D721Med (cell line): ENCODE measurements around the gene TMEM106B.

Experiments used
- DNase-seq: peaks from one replicate; pipeline ENCODE4 v3.0.0; 2011; ENCODE audit warnings: low spot score; ENCODE audit not compliant: insufficient read length
- FAIRE-seq: peaks from 2 replicates; lab custom pipeline; 2011; peaks lifted over from hg19 to GRCh38; lab: Jason Lieb, UNC
- TF ChIP-seq, protein P1 (sequence below): IDR thresholded peaks from 2 replicates; pipeline ENCODE4 v1.5.1; 2012; ENCODE audit warnings: mild to moderate bottlenecking, control low read depth; ENCODE audit not compliant: insufficient read depth; ENCODE audit errors: missing control alignments

The TMEM106B gene

DNA sequence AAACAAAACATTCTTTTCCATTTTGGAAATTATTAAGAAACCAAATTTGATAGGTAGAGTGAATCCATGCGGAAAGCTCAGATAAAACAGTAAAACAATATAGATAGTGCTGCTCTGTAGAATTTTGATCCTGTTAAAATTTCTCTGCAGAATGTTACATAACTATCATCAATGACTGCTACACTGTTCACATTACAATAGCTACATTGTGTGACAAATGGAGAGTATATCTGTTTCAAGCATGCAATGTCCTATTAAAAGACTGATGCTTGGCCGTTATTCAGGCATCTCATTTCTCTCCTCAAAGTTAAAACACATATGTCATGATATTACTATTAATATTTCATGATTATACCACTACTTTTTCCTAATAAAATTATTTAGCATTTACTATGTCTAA, 14.7 kb upstream of the TMEM106B start:
- FAIRE-seq (no peak), DNase-seq (no peak)
- TF ChIP-seq, protein P1, sequence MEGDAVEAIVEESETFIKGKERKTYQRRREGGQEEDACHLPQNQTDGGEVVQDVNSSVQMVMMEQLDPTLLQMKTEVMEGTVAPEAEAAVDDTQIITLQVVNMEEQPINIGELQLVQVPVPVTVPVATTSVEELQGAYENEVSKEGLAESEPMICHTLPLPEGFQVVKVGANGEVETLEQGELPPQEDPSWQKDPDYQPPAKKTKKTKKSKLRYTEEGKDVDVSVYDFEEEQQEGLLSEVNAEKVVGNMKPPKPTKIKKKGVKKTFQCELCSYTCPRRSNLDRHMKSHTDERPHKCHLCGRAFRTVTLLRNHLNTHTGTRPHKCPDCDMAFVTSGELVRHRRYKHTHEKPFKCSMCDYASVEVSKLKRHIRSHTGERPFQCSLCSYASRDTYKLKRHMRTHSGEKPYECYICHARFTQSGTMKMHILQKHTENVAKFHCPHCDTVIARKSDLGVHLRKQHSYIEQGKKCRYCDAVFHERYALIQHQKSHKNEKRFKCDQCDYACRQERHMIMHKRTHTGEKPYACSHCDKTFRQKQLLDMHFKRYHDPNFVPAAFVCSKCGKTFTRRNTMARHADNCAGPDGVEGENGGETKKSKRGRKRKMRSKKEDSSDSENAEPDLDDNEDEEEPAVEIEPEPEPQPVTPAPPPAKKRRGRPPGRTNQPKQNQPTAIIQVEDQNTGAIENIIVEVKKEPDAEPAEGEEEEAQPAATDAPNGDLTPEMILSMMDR, result no peak

DNA sequence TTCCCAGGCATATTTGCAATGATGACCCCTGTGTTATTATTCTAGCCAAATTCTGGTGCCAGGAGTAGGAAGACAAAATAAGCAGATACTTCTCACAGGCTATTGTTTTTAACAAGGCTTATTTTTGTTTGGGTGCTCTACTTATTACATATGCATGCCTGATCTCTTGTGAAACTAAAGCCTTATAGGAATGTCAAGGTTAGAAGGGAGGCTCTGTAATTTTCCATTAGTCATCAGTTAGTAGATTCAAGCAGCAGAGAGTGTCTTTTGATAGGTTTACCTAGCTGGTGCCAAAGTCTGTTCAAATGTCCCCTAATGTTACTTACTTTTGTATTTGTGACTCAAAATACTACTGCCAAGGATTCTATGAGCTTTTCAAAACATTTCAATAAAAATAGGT, 11.7 kb upstream of the TMEM106B start:
- TF ChIP-seq, protein P1, result no peak
- FAIRE-seq (no peak), DNase-seq (no peak)

DNA sequence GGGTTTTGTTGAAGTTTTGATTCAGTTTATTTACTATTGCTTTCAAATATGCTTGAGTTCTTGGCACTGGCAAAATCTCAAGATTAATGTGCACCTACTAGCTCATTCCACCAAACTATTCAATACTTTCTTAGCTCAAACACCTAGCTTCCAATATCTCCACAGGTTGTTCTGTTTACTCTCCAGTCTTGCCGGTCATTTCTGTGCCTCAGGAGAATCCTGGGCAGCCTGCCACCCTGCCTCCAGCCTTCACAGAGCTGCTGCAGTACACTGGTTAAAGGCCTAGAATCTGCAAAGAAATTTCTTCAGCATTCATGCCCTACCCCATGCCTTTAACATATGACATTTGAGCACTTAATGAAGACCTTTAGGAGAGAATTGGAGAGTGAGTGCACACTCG, 4.0 kb upstream of the TMEM106B start:
- TF ChIP-seq, protein P1, result no peak
- DNase-seq (no peak), FAIRE-seq (no peak)

DNA sequence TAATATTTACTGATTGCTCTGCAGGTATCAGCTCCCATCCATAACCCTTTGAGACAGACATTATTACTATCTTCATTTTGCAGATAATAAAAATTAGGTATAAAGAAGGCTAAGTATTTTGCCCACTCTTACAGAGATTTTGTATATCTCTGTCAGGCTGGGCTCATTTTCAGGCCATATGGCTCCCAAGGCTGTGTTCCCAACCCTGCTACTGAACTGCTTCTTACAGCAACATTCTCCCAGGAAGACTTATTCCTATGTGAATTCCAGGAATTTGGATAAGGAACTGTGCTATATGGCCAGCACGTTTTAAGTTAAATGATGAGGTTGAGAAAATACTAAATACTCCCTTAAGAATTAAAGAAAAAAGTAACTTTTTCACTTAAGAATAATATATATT, 1.9 kb upstream of the TMEM106B start:
- FAIRE-seq, result no peak
- TF ChIP-seq, protein P1, result no peak

DNA sequence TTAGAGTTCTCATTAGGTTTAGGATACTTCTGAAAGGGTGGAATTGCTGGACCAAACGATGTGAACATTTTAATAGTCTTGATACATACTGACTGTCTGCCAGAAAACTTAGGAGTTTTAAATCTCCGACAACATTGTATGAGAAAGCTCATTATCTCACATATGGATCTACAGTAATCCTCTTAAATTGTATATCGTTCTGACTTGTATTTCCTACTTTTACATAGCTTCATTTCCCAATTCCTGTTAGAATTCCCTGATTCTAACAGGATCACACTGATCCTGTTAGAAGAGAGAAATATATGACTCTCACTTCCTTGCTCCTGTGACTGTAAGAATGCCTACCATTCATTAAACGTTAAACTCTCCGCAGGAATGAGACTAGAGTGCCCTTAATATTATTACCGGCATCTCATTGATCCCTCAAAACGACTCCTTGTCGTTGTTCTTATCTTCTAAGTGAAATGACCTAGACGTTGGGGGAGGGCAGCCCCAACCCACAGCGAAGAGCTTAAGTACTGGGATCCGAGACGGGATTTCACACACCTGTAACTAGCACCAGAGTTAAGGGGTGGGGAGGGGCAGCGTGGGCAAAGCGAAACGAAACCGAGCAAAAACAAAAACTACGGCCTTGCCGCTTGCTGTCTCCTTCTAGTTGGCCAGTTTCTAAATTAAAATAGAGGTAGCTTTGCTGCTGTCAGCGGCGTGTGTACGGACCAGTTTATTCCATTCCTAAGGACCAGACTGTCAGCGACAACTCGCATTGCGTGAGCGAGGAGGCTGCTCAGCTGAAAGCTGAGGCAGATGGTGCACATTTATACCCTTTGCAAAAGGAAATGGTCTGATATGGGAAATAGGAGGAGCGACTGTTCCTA, 678 bp upstream of the TMEM106B start:
- DNase-seq (no peak), FAIRE-seq (no peak)
- TF ChIP-seq, protein P1, result no peak

More for the DNA sequence above, 1.9 kb upstream of the TMEM106B start:
- DNase-seq, result no peak

DNA sequence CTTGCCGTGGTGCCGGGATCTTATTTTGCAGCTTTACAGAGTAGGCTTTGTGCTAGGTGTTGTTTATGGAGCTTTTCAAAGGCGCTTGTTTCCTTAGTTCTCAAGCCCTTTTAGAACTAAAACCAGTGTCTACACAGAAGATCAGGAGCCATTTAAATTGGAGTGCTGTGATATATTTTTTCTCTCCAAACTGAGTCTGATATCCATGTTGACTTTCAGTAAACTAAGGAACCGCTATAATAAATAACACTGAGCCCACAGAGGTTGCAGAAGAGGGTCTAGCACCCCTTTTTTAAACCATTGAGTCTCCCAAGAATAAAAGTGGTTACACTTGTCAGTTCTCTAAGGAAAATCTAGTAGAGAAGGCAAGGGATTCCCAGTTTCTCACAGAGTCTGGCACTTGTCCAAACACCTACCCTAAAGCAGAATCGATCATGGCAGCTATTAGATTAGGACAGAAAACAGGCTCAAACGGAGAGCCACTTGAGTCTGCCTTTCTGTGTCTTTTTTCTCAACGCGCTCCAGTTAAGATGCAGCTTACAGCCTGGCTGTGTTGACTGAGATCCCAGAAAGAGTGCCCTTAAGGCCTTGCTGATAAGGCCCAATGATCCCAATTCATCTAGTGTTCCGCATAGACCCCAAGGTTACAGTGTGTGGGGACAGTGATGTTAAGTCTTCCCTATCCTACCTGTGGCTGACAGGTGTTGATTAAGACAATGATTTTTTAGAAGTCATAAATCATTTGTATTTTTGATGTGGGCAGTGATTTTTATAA, 804 bp downstream of the TMEM106B start:
- DNase-seq, result no peak
- FAIRE-seq, result no peak
- TF ChIP-seq, protein P1, result no peak
